HEK293 (cell line): Measurements from ENCODE around the gene CSF2.

Source experiments
- CTCF ChIP-seq: fragments of 450-650 bp; formaldehyde crosslinking; IDR thresholded peaks from 2 replicates; pipeline ENCODE4 v1.5.1; 2016; ENCODE audit warnings: missing biosample characterization, missing genetic modification characterization
- HOXA7 ChIP-seq: sonication (generic); formaldehyde crosslinking; IDR thresholded peaks from 2 replicates; pipeline ENCODE4 v1.8.1; 2022; ENCODE audit warnings: missing genetic modification reagents, borderline replicate concordance
- MYNN ChIP-seq: fragments of 450-650 bp; formaldehyde crosslinking; IDR thresholded peaks from 2 replicates; pipeline ENCODE4 v1.5.1; 2016; ENCODE audit warnings: missing biosample characterization, missing genetic modification characterization, borderline replicate concordance
- ZNF214 ChIP-seq: fragments of 450-650 bp; formaldehyde crosslinking; IDR thresholded peaks from 2 replicates; pipeline ENCODE4 v1.5.1; 2017; ENCODE audit warnings: missing biosample characterization, mild to moderate bottlenecking, missing genetic modification characterization, borderline replicate concordance
- ZNF610 ChIP-seq: fragments of 450-650 bp; formaldehyde crosslinking; IDR thresholded peaks from 2 replicates; pipeline ENCODE4 v1.5.1; 2016; ENCODE audit warnings: missing biosample characterization, missing genetic modification characterization, borderline replicate concordance
- ZSCAN16 ChIP-seq: fragments of 450-650 bp; formaldehyde crosslinking; IDR thresholded peaks from 2 replicates; pipeline ENCODE4 v1.5.1; 2016; ENCODE audit warnings: missing biosample characterization, missing genetic modification characterization

DNA sequence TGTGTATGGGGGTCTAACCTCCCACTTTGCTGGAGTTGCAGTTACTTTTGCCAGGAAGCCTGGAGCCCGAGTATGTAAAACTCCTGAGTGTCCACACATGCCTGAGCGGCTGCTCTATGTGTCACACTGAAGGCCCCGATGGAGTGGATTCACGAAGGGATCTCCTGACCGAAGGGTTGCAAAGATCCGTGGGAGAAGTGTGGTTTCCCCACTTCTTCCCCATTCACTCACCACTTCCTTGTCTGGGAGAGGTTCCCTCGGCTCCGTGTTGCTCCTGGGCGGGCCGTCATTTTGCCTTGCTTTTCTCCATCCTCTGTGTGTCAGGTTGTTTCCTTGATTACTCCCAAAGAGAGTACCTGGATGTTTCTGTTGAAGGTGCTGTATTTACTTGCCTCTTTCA, 29.4 kb upstream of the CSF2 start:
- TF ChIP-seq MYNN (tag by site-specific recombination): no peak
- no peak for TF ChIP-seq HOXA7 (CRISPR knock-in tag)
- no peak for TF ChIP-seq ZNF610 (tag by site-specific recombination)
- no peak for TF ChIP-seq ZNF214
- no peak for TF ChIP-seq CTCF (tag by site-specific recombination)
- no peak for TF ChIP-seq ZSCAN16 (tag by site-specific recombination)
